Activated naive CD8-positive, alpha-beta T cell (primary cell): Measurements from ENCODE around the gene NEMP1.
"Not testable (repeated sequence)": the region's sequence is repeated elsewhere in the genome, so short reads cannot be mapped to it uniquely, and the experiment has no call there.

Experiments
- H3K27ac Mint-ChIP-seq: one replicate; pipeline ENCODE4 v1.8.0; 2021; ENCODE audit warnings: mixed read lengths
- H3K27me3 Mint-ChIP-seq: one replicate; pipeline ENCODE4 v1.8.0; 2021; ENCODE audit warnings: mixed read lengths
- H3K36me3 Mint-ChIP-seq: one replicate; pipeline ENCODE4 v1.8.0; 2021; ENCODE audit warnings: mixed read lengths
- H3K4me1 Mint-ChIP-seq: one replicate; pipeline ENCODE4 v1.8.0; 2021; ENCODE audit warnings: low read depth, mixed read lengths
- H3K4me3 Mint-ChIP-seq: one replicate; pipeline ENCODE4 v1.8.0; 2021; ENCODE audit warnings: mild to moderate bottlenecking, mixed read lengths
- H3K9me3 Mint-ChIP-seq: one replicate; pipeline ENCODE4 v1.8.0; 2021; ENCODE audit warnings: low read depth, mixed read lengths

NEMP1 gene

DNA sequence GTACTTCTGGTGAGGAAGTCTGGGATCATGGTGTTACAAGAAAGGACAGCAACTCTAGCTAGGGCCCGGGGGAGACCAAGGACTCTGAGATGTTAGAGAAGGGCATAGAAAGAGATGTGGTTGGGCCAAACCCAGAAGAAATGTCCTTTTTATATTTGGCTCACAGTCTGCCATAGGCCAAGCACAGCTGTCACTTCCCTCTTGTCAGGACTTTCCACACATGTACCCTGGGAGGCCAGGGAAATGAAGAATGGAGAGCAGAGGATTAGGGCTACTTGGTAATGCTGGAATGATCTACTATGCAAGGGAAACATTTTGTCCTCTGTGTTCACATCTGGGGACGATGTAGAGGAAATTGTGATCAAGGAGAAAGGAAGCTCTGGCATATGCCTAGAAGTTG is 37.8 kb downstream of the NEMP1 start:
- H3K4me3 Mint-ChIP-seq: no peak overlapping the region
- H3K27ac Mint-ChIP-seq: no peak overlapping the region
- H3K27me3 Mint-ChIP-seq: no peaks in the 10 kb centered on the region
- H3K4me1 Mint-ChIP-seq: peaks cover 5% of the 10 kb centered on the region
- no peaks in the 10 kb centered on the region for H3K9me3 Mint-ChIP-seq
- H3K36me3 Mint-ChIP-seq: no peaks in the 10 kb centered on the region

DNA sequence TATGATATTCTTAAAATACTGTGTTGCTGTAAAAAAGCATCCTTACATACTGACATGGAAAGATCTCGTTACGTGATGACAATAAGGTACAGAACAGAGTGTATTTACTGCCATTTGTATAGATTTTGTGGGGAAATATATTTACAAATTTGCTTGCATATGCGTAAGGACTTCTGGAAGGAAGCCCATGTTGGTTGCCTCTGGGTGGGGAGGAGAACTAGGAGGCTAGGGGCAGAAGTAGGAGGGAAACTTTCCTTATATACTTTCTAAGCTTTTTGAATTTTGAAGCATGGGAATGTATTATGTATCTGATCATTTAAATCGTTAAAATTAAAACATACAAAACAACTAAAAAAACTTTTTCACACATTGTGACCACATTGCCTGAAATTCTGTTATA is 38.4 kb downstream of the NEMP1 start:
- no peaks in the 10 kb centered on the region for H3K27me3 Mint-ChIP-seq
- H3K9me3 Mint-ChIP-seq: no peaks in the 10 kb centered on the region
- peaks cover 2% of the 10 kb centered on the region for H3K4me1 Mint-ChIP-seq
- H3K27ac Mint-ChIP-seq: no peak overlapping the region
- H3K36me3 Mint-ChIP-seq: no peaks in the 10 kb centered on the region
- H3K4me3 Mint-ChIP-seq: no peak overlapping the region

GRCh38 chr12:57039016-57039798 is 39.4 kb downstream of the NEMP1 start:
- H3K27ac Mint-ChIP-seq: no peak overlapping the region
- no peak overlapping the region for H3K4me3 Mint-ChIP-seq
- no peaks in the 10 kb centered on the region for H3K27me3 Mint-ChIP-seq
- no peaks in the 10 kb centered on the region for H3K36me3 Mint-ChIP-seq
- no peaks in the 10 kb centered on the region for H3K9me3 Mint-ChIP-seq
- H3K4me1 Mint-ChIP-seq: peaks cover 2% of the 10 kb centered on the region

- no peaks in the 10 kb centered on the region for H3K27me3 Mint-ChIP-seq
- H3K4me3 Mint-ChIP-seq: no peak overlapping the region
- H3K9me3 Mint-ChIP-seq: no peaks in the 10 kb centered on the region
- H3K4me1 Mint-ChIP-seq: peaks cover 2% of the 10 kb centered on the region
- H3K36me3 Mint-ChIP-seq: no peaks in the 10 kb centered on the region
- no peak overlapping the region for H3K27ac Mint-ChIP-seq
These were observed 41.3 kb downstream of the NEMP1 start for GRCh38 chr12:57037264-57037663.

- Mint-ChIP-seq H3K9me3 (no peaks in the 10 kb centered on the region), H3K27me3 (no peaks in the 10 kb centered on the region), H3K4me3 (no peak overlapping the region), H3K27ac (no peak overlapping the region), H3K4me1 (peaks cover 16% of the 10 kb centered on the region), H3K36me3 (no peaks in the 10 kb centered on the region)
These were observed 45.2 kb downstream of the NEMP1 start for GRCh38 chr12:57033431-57033830.

DNA sequence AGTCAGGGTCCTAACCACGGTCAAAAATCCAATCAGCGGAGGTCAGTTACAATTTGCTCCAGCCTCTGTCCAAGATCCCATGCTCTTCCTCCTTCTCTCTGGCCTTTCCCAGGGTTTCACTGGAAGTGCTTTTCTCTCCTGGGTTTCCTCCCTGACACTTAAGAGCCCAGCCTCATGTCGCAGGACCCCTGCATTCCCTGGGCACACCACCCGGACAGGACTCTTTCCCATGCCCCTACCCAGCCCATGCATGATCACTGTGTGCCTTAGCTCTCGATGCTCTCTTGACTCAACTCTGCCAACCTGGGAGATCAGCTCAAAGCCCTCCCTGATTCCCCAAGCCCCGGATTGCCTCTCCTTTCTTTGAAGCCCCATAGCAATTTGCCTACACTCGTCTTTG is 46.8 kb downstream of the NEMP1 start:
- H3K4me3 Mint-ChIP-seq: no peak overlapping the region
- no peaks in the 10 kb centered on the region for H3K36me3 Mint-ChIP-seq
- no peaks in the 10 kb centered on the region for H3K27me3 Mint-ChIP-seq
- no peaks in the 10 kb centered on the region for H3K9me3 Mint-ChIP-seq
- peaks cover 32% of the 10 kb centered on the region for H3K4me1 Mint-ChIP-seq
- no peak overlapping the region for H3K27ac Mint-ChIP-seq

DNA sequence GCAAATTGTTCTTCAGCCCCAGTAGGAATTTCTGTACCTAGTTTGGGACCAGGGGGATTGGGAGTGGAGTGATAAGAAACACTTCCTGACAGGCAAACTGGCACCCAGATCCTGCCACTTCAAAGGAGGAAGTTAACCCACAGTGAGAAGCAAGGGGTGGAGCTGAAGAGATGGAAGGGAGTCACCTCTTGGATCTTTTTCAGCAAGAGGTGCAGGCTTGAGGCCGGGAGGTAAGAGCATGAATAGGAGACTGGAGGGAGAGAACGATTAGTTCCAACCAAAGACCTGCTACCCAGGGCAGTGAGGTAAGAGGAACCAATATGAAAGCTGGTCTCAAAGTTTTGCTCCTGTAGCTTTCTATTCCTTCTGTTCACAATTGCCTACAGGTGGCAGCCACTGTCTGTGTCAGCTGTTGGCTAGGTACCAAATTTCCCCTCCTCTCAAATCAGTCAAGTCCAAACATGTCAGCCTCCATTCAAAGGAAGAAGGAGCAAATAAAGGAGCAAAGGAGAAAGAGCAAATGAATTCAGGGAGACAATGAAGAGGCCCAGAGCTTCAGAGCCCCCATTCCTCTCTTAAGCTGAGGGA is 47.4 kb downstream of the NEMP1 start:
- no peaks in the 10 kb centered on the region for H3K36me3 Mint-ChIP-seq
- no peak overlapping the region for H3K4me3 Mint-ChIP-seq
- peak overlapping the region; percentile 5 for H3K27ac Mint-ChIP-seq
- peaks cover 37% of the 10 kb centered on the region for H3K4me1 Mint-ChIP-seq
- no peaks in the 10 kb centered on the region for H3K27me3 Mint-ChIP-seq
- no peaks in the 10 kb centered on the region for H3K9me3 Mint-ChIP-seq

- H3K27me3 Mint-ChIP-seq: no peaks in the 10 kb centered on the region
- H3K36me3 Mint-ChIP-seq: no peaks in the 10 kb centered on the region
- no peak overlapping the region for H3K4me3 Mint-ChIP-seq
- H3K9me3 Mint-ChIP-seq: no peaks in the 10 kb centered on the region
- peaks cover 41% of the 10 kb centered on the region for H3K4me1 Mint-ChIP-seq
- H3K27ac Mint-ChIP-seq: no peak overlapping the region
These were observed 49.1 kb downstream of the NEMP1 start for GRCh38 chr12:57029457-57029856.

GRCh38 chr12:57027805-57028153 is 50.8 kb downstream of the NEMP1 start:
- Mint-ChIP-seq H3K4me1 (peaks cover 41% of the 10 kb centered on the region), H3K4me3 (peak overlapping the region; percentile 66), H3K27ac (peak overlapping the region; percentile 96), H3K9me3 (no peaks in the 10 kb centered on the region), H3K36me3 (no peaks in the 10 kb centered on the region), H3K27me3 (no peaks in the 10 kb centered on the region)

- no peaks in the 10 kb centered on the region for H3K27me3 Mint-ChIP-seq
- H3K9me3 Mint-ChIP-seq: no peaks in the 10 kb centered on the region
- H3K27ac Mint-ChIP-seq: peak overlapping the region; percentile 96
- peak overlapping the region; percentile 66 for H3K4me3 Mint-ChIP-seq
- no peaks in the 10 kb centered on the region for H3K36me3 Mint-ChIP-seq
- H3K4me1 Mint-ChIP-seq: peaks cover 41% of the 10 kb centered on the region
These were observed 51.4 kb downstream of the NEMP1 start for GRCh38 chr12:57027011-57027804.

DNA sequence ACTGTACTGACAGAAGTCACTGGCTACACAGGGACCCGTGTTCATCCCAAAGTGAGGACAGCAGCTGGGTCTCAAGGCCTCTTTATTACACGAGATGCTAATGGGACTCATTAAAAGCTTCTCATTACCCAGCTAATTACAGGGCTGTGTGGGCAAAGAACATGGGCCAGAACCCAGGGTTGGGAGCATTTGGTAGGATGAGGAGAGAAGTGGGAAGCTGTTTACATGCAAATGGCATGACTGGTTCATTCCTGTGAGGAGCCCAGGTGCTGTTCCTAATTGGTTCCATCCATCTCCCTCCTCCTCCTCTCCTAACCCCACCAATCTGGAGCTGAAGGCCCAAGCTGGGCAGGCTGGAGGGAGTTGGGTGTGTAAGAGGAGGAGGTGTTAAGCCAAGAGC is 53.4 kb downstream of the NEMP1 start:
- Mint-ChIP-seq H3K27me3 (no peaks in the 10 kb centered on the region), H3K4me3 (no peak overlapping the region), H3K36me3 (no peaks in the 10 kb centered on the region), H3K4me1 (peaks cover 31% of the 10 kb centered on the region), H3K9me3 (no peaks in the 10 kb centered on the region), H3K27ac (no peak overlapping the region)

DNA sequence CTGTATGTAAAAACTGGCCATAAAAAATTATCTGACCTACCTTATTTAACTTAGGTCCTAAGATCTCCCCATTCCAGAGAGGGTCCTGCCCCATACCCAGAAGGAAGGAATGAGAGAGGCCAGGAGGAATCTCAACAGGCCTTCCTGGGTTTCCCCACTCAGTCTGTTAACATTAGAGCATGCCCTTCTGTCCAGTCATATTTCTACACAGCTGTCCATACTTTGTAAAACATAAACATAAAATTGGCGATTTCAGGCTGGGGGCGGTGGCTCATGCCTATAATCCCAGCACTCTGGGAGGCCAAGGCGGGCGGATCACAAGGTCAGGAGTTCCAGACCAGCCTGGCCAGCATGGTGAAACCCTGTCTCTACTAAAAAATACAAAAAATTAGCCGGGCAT is 56.3 kb downstream of the NEMP1 start:
- H3K4me3 Mint-ChIP-seq, H3K36me3 Mint-ChIP-seq, H3K27ac Mint-ChIP-seq, H3K9me3 Mint-ChIP-seq, H3K27me3 Mint-ChIP-seq: not testable (repeated sequence)
- peaks cover 33% of the 10 kb centered on the region for H3K4me1 Mint-ChIP-seq

DNA sequence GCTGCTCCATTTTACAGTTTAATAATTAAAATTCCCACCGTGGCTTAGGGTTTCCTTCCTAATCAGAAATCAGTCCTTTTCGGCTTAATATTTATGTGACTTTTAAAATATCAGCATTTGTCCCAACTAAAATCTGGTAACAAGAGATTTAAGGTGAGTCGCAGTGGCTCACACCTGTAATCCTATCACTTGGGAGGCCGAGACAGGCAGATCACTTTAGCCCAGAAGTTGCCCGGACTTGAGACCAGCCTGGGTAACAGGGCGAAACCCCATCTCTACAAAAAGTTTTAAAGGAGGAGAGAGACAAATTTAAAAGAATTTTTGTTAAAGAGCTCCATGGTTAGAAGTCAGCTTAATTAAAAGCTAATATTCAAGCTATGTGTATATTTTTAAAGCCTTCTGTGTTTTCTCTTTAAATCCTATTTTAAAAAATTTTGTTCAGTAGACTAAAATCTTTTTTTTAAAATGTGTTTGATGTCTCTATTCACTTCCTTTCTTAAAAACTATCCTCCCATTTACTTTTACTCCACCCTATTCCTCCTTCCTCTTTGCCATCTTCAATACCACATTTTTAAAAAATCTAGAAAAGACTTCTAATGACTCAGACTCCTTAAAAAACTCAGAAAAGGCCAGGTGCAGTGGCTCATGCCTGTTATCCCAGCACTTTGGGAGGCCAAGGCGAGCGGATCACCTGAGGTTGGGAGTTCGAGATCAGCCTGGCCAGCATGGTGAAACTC is 58.4 kb downstream of the NEMP1 start:
- Mint-ChIP-seq H3K36me3 (no peaks in the 10 kb centered on the region), H3K27me3 (no peaks in the 10 kb centered on the region), H3K4me1 (peaks cover 18% of the 10 kb centered on the region), H3K4me3 (no peak overlapping the region), H3K27ac (peak overlapping the region; percentile 81), H3K9me3 (no peaks in the 10 kb centered on the region)

DNA sequence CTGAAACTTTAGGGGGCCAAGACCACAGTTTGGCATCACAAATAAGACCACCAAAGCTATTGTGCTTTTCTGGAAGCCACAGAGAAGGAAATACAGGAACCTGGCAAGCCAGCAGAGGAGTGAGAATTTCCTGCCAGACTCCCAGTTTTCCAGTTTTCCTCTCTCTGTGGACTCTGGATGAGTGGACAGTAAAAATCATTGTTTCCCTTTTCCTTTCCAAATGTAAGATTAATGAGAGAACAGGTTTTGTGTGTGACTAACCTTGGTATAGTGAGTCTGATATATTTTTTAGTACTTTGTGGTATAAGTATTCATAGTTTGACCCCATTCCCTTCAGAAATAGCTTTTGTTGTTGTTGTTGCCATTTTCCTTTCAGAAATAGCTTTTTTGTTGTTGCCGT is 59.7 kb downstream of the NEMP1 start:
- no peak overlapping the region for H3K4me3 Mint-ChIP-seq
- H3K4me1 Mint-ChIP-seq: peaks cover 18% of the 10 kb centered on the region
- no peaks in the 10 kb centered on the region for H3K9me3 Mint-ChIP-seq
- no peaks in the 10 kb centered on the region for H3K27me3 Mint-ChIP-seq
- no peak overlapping the region for H3K27ac Mint-ChIP-seq
- H3K36me3 Mint-ChIP-seq: no peaks in the 10 kb centered on the region

DNA sequence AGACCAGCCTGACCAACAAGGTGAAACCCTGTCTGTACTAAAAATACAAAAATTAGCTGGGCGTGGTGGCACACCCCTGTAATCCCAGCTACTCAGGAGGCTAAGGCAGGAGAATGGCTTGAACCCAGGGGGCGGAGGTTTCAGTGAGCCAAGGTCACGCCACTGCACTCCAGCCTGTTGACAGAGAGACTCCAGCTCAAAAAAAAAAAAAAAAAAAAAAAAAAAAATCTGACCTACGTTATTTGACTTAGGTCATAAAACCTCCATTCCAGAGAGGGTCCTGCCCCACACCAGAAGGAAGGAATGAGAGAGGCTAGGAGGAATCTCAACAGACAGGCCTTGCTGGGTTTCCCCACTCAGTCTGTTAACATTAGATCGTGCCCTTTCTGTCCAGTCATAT is 60.2 kb downstream of the NEMP1 start:
- H3K27me3 Mint-ChIP-seq, H3K9me3 Mint-ChIP-seq, H3K36me3 Mint-ChIP-seq, H3K27ac Mint-ChIP-seq, H3K4me3 Mint-ChIP-seq: not testable (repeated sequence)
- peaks cover 18% of the 10 kb centered on the region for H3K4me1 Mint-ChIP-seq
